Measurements from ENCODE around the gene GADD45A. TPM values are rescaled to one million over a fixed set of nuclear protein-coding genes. Genes with fewer than 3 reads are reported as not detected.
A peak's percentile ranks its signal among the peaks of the same experiment; 100 is the strongest.

The GADD45A gene
- total and polyA plus RNA-seq, 9 of the 15 experiments (the other 6 are each of a cell fraction or from before 2014, with no cell fraction given): 21.3 to 156 (median 62.1) TPM

- peak; percentile 16; the same call in 1 of the 2 replicates for TF ChIP-seq MTA2 (IDR thresholded peaks at IDR 0.05; ENCODE audit: low read depth)
- TF ChIP-seq EHMT2 (IDR thresholded peaks at IDR 0.05): 0 out of 2 replicates have a peak, but pooled peaks have one; percentile 19
- no peak for TF ChIP-seq BRD4 (IDR thresholded peaks at IDR 0.05)
- no peak for TF ChIP-seq ZFP1 (CRISPR knock-in tag; IDR thresholded peaks at IDR 0.05)
- no peak for TF ChIP-seq PHF8 (IDR thresholded peaks at IDR 0.05; ENCODE audit: borderline replicate concordance, low read length)
- no peak for TF ChIP-seq SP2 (IDR thresholded peaks at IDR 0.05; ENCODE audit: extremely low read depth, low read depth, low read length, poor library complexity, severe bottlenecking)
- TF ChIP-seq, protein P1, sequence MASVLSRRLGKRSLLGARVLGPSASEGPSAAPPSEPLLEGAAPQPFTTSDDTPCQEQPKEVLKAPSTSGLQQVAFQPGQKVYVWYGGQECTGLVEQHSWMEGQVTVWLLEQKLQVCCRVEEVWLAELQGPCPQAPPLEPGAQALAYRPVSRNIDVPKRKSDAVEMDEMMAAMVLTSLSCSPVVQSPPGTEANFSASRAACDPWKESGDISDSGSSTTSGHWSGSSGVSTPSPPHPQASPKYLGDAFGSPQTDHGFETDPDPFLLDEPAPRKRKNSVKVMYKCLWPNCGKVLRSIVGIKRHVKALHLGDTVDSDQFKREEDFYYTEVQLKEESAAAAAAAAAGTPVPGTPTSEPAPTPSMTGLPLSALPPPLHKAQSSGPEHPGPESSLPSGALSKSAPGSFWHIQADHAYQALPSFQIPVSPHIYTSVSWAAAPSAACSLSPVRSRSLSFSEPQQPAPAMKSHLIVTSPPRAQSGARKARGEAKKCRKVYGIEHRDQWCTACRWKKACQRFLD (CRISPR knock-in tag; IDR thresholded peaks at IDR 0.05): 0 out of 2 replicates have a peak, but pooled peaks have one; percentile 36
- no peak for TF ChIP-seq GTF2E2 (tag; IDR thresholded peaks at IDR 0.05)
- peak in 1 of 2 experiments; percentile 80; a peak in 2 of 4 replicates for TF ChIP-seq RCOR1 (IDR thresholded peaks at IDR 0.05; ENCODE audit: borderline replicate concordance in 1 of 2, low read depth in 2 of 2, low read length in 2 of 2)
- TF ChIP-seq SIN3A (IDR thresholded peaks at IDR 0.05; ENCODE audit: borderline replicate concordance in 2 of 2, control insufficient read depth in 1 of 2, low read depth in 2 of 2, low read length in 2 of 2): no peak
- no peak for TF ChIP-seq TFAM (CRISPR knock-in tag; conservative IDR thresholded peaks at IDR 0.05)
- peak in 1 of 2 experiments; percentile 31; a peak in 1 of 4 replicates for TF ChIP-seq MLLT1 (IDR thresholded peaks at IDR 0.05)
- TF ChIP-seq SPI1 (IDR thresholded peaks at IDR 0.05; ENCODE audit: borderline replicate concordance, low read depth, low read length): no peak
- TF ChIP-seq HDAC1 (IDR thresholded peaks at IDR 0.05): peak in 1 of 2 experiments; percentile 40; a peak in 1 of 4 replicates
- TF ChIP-seq ZNF12 (CRISPR knock-in tag; IDR thresholded peaks at IDR 0.05): 0 out of 2 replicates have a peak, but pooled peaks have one; percentile 36
- no peak for TF ChIP-seq ZNF165 (CRISPR knock-in tag; IDR thresholded peaks at IDR 0.05; ENCODE audit: borderline replicate concordance)
- peak; percentile 44; the same call in 1 of the 2 replicates for TF ChIP-seq NFE2L1 (tag; IDR thresholded peaks at IDR 0.05; ENCODE audit: borderline replicate concordance, low read depth)
- TF ChIP-seq NR3C1 (CRISPR knock-in tag; IDR thresholded peaks at IDR 0.05): no peak
- TF ChIP-seq SUPT5H (IDR thresholded peaks at IDR 0.05): no peak
- no peak for TF ChIP-seq KLF6 (CRISPR knock-in tag; IDR thresholded peaks at IDR 0.05; ENCODE audit: borderline replicate concordance)
- TF ChIP-seq ZNF75A (CRISPR knock-in tag; IDR thresholded peaks at IDR 0.05): no peak
- TF ChIP-seq E2F4 (CRISPR knock-in tag; IDR thresholded peaks at IDR 0.05; ENCODE audit: low read depth): no peak
- TF ChIP-seq SOX6 (IDR thresholded peaks at IDR 0.05): peak; percentile 63
- peak; percentile 57; the same call in 1 of the 2 replicates for TF ChIP-seq RNF2 (IDR thresholded peaks at IDR 0.05)
Measured at GRCh38 chr1:67646145-67647035, 38.6 kb upstream of the GADD45A start (continued).
